WI38 (cell line): ENCODE results near the gene NKX2-1.

Experiments used
- H3K4me3 ChIP-seq: 2 replicates; pipeline ENCODE4 v1.5.1; 2011; ENCODE audit warnings: low read depth, mild to moderate bottlenecking, control low read depth, low read length
- TF ChIP-seq, protein P1 (sequence below): IDR thresholded peaks from 2 replicates; pipeline ENCODE4 v1.5.1; 2012; ENCODE audit warnings: low read depth, mild to moderate bottlenecking, control low read depth, low read length

Gene NKX2-1

DNA sequence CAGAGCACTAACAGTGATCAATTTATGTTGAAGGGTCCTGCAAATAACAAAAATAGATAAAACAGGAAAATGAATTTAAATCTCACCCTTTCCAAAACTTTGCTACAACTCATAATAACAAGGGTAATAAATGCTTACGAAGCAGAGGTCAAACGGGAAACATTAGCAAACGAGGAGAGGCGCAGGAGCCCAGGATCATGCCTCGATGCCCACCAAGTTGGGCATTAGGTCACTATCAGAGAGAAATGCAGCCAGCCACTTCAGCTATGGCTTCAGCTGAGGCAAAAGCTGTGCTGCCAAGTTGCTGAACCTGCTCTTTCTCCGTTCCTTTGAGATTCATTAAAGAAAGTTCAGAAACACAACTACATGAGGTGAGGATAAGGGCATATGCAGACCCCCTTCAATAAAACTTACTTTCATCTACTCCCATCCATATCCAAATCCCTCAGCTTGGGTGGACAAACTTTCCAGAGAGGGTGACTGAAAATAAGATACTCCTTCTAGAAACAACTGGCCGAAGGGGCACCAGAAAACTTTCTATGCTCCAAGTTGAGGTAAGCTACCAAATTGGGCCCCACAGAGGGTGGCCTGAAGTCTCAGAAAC is 7.9 kb downstream of the NKX2-1 start:
- no peak overlapping the region for H3K4me3 ChIP-seq
- TF ChIP-seq, protein P1, sequence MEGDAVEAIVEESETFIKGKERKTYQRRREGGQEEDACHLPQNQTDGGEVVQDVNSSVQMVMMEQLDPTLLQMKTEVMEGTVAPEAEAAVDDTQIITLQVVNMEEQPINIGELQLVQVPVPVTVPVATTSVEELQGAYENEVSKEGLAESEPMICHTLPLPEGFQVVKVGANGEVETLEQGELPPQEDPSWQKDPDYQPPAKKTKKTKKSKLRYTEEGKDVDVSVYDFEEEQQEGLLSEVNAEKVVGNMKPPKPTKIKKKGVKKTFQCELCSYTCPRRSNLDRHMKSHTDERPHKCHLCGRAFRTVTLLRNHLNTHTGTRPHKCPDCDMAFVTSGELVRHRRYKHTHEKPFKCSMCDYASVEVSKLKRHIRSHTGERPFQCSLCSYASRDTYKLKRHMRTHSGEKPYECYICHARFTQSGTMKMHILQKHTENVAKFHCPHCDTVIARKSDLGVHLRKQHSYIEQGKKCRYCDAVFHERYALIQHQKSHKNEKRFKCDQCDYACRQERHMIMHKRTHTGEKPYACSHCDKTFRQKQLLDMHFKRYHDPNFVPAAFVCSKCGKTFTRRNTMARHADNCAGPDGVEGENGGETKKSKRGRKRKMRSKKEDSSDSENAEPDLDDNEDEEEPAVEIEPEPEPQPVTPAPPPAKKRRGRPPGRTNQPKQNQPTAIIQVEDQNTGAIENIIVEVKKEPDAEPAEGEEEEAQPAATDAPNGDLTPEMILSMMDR, result no peak

DNA sequence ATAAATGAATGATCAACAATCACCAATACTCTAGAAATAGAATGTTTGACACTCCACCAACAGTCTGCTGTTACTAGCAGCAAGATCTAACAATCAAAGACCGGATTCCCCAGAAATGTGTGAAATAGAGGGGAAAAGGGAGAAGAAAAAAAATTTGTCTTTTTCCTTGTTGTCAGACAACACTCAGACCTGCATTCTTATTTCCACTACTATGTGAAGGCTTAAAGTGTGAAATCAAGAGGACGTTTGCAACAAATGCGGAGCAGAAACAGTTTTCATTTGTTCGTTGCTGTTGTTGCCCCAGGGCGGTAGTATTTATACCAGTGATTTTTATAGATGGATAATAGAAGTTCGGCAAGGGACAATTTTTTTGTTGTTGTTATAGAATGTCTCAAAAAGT is 9.2 kb downstream of the NKX2-1 start:
- H3K4me3 ChIP-seq, result no peak overlapping the region
- TF ChIP-seq, protein P1, result no peak

DNA sequence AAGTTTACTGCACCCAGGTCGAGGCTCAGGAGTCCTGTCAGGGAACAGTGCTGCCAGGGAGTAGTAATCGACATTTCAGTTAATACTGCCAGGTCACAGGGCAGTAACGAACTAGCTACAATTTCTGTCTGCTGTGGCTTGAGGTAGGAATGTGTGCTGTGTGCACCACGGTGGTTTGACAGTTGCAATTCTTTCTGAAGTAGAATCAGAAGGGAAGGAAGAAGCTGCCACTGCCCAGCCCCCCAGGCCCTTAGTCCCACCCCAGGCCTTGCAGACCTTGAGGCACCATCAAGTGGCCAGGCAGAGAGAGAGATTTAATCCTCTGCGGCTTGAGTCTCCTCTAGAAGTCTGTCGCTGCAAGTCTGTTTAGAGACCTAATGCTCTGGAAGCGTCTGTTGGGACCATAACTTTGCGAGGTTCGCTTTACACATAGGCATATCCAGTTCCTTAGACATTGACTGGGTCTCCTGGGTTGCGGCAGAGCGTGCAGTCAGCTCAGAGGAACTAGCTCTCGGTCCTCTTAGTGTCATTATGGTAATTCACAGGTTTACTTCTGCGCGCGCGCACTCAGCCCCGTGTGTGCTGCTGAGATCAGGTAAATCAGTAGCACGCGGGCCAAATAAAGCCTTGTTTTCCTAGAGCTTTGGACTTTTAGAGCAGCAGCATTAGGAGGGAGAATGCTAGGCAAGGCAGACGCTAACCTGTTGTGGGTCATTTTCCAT is 9.8 kb downstream of the NKX2-1 start:
- TF ChIP-seq, protein P1, result no peak
- no peak overlapping the region for H3K4me3 ChIP-seq

DNA sequence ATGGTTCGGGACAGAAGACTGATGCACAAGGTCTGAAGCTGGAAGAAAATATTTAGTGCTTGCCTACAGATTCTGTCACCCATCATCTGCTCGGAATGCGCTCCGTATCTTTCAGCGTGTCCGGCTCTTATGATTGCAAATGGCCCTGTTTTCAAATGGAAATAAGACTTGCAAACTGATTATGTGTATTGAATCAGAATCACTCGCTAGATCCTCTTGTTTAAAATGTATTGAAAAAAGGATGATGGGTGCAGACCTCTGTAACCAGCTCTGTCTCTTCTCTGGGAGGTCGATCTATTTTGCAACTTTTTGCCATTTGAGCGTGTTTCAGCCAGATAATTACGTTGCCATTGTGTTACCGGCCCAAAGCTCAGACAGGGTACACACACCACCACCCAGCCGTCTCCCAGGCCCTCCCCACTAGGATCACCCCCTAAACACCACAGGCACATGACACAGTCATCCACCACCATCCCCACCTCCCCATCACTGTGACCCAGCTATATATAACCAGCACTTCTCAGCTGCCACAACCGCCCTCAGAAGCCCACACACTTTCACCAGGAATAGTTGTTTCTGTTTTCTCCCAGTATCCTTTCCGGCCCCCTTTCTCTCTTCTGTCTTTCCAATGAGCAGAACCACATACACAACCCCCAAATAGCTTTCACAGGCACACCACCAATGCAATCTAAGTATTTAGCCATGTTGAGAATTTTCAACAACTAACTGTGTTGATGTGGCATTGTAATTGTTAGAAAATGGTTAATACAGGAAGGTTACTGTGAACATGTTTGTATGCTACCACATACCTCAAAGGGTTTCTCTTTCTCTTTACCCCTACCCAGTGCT is 10.7 kb downstream of the NKX2-1 start:
- H3K4me3 ChIP-seq, result no peak overlapping the region
- TF ChIP-seq, protein P1, result no peak

DNA sequence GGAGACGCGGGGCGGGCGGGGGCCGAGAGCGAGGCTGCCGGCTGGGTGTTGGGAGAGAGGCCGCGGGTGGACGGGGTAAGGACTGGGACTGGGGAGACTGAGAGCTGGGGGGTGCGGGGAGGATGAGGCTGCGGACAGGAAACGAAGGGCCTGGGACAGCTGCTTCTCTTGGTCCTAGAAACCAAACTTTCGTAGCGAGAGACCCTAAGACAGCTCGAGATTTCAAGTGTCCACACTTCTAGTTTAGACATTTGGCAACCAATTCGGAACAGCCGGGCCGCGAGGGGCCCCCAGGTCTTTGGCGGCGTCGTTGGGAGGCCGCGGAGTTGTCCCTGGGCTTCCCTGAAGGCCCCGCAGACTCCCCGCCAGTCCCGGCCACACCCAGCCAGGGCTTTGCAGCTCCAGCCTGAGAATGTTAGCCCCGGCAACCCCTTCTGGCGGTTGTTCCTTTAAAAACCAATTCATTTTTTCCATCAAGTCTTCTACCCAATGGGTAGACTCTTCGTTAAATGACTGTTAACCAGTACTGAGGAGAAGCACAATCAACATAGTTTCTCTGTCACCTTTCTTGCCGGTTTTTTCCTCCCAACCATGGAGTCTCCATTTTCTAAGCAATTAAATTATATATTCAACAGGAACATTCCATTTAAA is 11.5 kb downstream of the NKX2-1 start:
- TF ChIP-seq, protein P1, result no peak
- no peak overlapping the region for H3K4me3 ChIP-seq

DNA sequence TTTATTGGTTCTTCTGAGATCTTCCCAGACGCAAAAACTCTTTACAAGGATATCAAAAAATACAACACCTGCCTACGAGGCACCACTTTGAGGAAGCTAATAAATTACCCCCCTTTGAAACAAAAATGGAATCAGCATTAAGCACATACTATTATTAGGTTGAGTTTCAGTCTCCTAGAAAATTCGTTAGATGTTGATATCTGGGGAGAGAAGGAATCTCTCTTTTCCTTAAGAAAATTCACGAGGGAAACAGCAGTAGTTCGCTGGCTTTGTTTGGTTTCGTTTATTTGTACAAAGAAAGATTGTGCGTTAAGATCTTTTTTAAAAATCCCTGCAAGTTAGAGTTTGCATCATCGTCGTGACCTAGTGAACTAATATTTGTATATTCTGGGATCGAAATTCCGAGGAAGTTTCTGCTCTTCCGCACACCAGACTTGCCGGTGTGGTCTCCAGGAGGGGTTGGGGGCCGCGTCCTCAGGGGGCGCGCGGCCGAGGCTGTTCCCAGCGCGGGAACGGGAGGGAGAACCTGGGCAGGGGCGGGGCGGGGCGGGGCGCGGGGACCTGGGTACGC is 12.1 kb downstream of the NKX2-1 start:
- H3K4me3 ChIP-seq, result no peak overlapping the region
- TF ChIP-seq, protein P1, result no peak
